Caco-2 (cell line): ENCODE measurements around the gene BATF3. TPM values are rescaled to one million over a fixed set of nuclear protein-coding genes. Genes with fewer than 3 reads are reported as not detected.

Source experiments
- BruUV-seq: library from RNA; stranded (reverse); fragments of 400-500 nt; replicated peaks from 2 replicates; lab custom pipeline; 2021; lab: Mats Ljungman, UMichigan
- CTCF ChIA-PET: fragments of 300-600 bp; sonication (Branson Sonifier 250); formaldehyde crosslinking; loops from one replicate; lab custom pipeline; 2022; ENCODE audit warnings: antibody characterized with exemption; lab: Charles Lee
- POLR2A ChIA-PET: fragments of 300-600 bp; sonication (Branson Sonifier 250); formaldehyde crosslinking; loops from one replicate; lab custom pipeline; 2022; ENCODE audit warnings: antibody characterized with exemption; lab: Charles Lee
- DNase-seq, 2 experiments: peaks; one replicate each; pipeline versions ENCODE4 v3.0.0 to v3.0.0-alpha.2; 2020 to 2022
- H3K27me3 ChIP-seq: replicated peaks from 2 replicates; pipeline ENCODE4 v1.6.0; 2011; ENCODE audit warnings: low read length; ENCODE audit not compliant: control insufficient read depth, insufficient read depth
- H3K36me3 ChIP-seq: 2 replicates; pipeline ENCODE4 v1.5.1; 2011; ENCODE audit warnings: low read length; ENCODE audit not compliant: control insufficient read depth, insufficient read depth
- H3K4me1 ChIP-seq: fragments of 250-450 bp; sonication (Bioruptor Pico); 2 replicates; pipeline ENCODE4 v1.5.1; 2020; ENCODE audit warnings: mild to moderate bottlenecking
- H3K4me3 ChIP-seq: 2 replicates; pipeline ENCODE4 v1.5.1; 2011; ENCODE audit warnings: low read depth, mild to moderate bottlenecking, control low read depth, low read length
- H3K9me3 ChIP-seq: fragments of 250-450 bp; sonication (Bioruptor Pico); 2 replicates; pipeline ENCODE4 v1.5.1; 2020; ENCODE audit warnings: mild to moderate bottlenecking, moderate library complexity
- H3K27ac Mint-ChIP-seq: one replicate; pipeline ENCODE4 v1.8.0; 2022; ENCODE audit warnings: mixed read lengths; ENCODE audit not compliant: unreplicated experiment
- H3K27me3 Mint-ChIP-seq: one replicate; pipeline ENCODE4 v1.8.0; 2022; ENCODE audit warnings: mixed read lengths; ENCODE audit not compliant: insufficient read depth, unreplicated experiment
- H3K36me3 Mint-ChIP-seq: one replicate; pipeline ENCODE4 v1.8.0; 2022; ENCODE audit warnings: mild to moderate bottlenecking, mixed read lengths; ENCODE audit not compliant: insufficient read depth, unreplicated experiment
- H3K4me1 Mint-ChIP-seq: one replicate; pipeline ENCODE4 v1.8.0; 2022; ENCODE audit warnings: low read depth, mixed read lengths; ENCODE audit not compliant: unreplicated experiment
- H3K4me3 Mint-ChIP-seq: one replicate; pipeline ENCODE4 v1.8.0; 2022; ENCODE audit warnings: mild to moderate bottlenecking, moderate library complexity, mixed read lengths; ENCODE audit not compliant: unreplicated experiment
- H3K9me3 Mint-ChIP-seq: one replicate; pipeline ENCODE4 v1.8.0; 2022; ENCODE audit warnings: mixed read lengths; ENCODE audit not compliant: unreplicated experiment
- intact Hi-C: fragments of 100-400 bp; cut with micrococcal nuclease; formaldehyde crosslinking; loops from one replicate; pipeline ENCODE4 v1.10.0; 2022; ENCODE audit not compliant: unreplicated experiment
- total RNA-seq: library from RNA; stranded (reverse); gene quantifications from 2 replicates; pipeline ENCODE4 v1.2.3, GENCODE V29; 2022
- TF ChIP-seq, protein P1 (sequence below), 2 experiments: fragments of 200-600 bp in 1 of 2; IDR thresholded peaks; 1 replicate in 1 of 2; 2 replicates in 1 of 2; pipeline versions ENCODE4 v1.5.1 to v1.8.0; 2011 to 2022; ENCODE audit warnings: antibody characterized with exemption in 1 of 2, control low read depth in 1 of 2, inconsistent platforms in 1 of 2, low read depth in 1 of 2, low read length in 1 of 2, mild to moderate bottlenecking in 1 of 2, moderate library complexity in 1 of 2; ENCODE audit not compliant: insufficient read depth in 1 of 2, severe bottlenecking in 1 of 2, unreplicated experiment in 1 of 2

BATF3 gene
- total RNA-seq, 1 experiment from 2014 or later, result 0.23 TPM

DNA sequence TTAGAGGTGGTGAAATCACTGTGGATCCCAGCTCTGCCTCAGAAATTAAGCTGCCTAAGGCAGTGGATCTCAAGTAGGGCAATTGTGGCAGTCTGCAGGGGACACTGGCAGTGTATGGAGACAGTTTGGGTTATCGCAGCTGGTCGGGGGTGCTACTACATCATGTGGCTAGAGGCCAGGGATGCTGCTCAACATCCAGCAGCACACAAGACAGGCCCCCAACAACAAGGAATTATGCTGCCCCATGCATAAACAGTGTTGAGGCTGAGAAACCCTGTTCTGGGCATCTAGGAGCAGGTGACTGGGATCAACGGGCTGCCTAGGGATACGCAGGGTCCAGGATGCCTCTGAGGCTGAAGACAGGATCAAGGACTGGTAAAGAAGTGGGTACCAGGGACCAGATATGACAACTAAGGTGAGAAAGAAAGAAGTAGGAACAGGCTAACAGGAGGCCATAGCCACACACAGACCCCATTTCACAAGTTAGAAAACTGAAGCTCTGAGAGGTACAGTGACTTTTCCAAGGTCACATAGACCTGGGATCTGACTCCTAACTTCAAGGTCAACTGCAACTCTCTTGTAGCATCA lies 8.7 kb downstream of the BATF3 start:
- H3K4me1 ChIP-seq, result no peaks in the 10 kb centered on the region

GRCh38 chr1:212689758-212690529 lies 9.7 kb downstream of the BATF3 start:
- POLR2A ChIA-PET, result no interaction called here
- no peak overlapping the region for H3K4me3 Mint-ChIP-seq
- peaks cover 10% of the 10 kb centered on the region for H3K27me3 Mint-ChIP-seq
- Histone ChIP-seq H3K4me3 (no peak overlapping the region), H3K9me3 (no peaks in the 10 kb centered on the region), H3K36me3 (no peaks in the 10 kb centered on the region), H3K4me1 (no peaks in the 10 kb centered on the region), H3K27me3 (peaks cover 3% of the 10 kb centered on the region)
- H3K27ac Mint-ChIP-seq, result no peak overlapping the region
- no peak for DNase-seq
- CTCF ChIA-PET, result interaction anchor here (0.9 to 1.3 kb wide), 2 partner anchors 9 to 12 kb away, joined by 3 read pairs; no protein-coding TSS in a partner anchor
- TF ChIP-seq, protein P1, sequence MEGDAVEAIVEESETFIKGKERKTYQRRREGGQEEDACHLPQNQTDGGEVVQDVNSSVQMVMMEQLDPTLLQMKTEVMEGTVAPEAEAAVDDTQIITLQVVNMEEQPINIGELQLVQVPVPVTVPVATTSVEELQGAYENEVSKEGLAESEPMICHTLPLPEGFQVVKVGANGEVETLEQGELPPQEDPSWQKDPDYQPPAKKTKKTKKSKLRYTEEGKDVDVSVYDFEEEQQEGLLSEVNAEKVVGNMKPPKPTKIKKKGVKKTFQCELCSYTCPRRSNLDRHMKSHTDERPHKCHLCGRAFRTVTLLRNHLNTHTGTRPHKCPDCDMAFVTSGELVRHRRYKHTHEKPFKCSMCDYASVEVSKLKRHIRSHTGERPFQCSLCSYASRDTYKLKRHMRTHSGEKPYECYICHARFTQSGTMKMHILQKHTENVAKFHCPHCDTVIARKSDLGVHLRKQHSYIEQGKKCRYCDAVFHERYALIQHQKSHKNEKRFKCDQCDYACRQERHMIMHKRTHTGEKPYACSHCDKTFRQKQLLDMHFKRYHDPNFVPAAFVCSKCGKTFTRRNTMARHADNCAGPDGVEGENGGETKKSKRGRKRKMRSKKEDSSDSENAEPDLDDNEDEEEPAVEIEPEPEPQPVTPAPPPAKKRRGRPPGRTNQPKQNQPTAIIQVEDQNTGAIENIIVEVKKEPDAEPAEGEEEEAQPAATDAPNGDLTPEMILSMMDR (IDR thresholded peaks at IDR 0.05; ENCODE audit: insufficient read depth in 1 of 2, low read depth in 1 of 2, low read length in 1 of 2, severe bottlenecking in 1 of 2, unreplicated experiment in 1 of 2), result no peak
- no peaks in the 10 kb centered on the region for H3K36me3 Mint-ChIP-seq
- H3K4me1 Mint-ChIP-seq, result no peaks in the 10 kb centered on the region
- no TSS peak for BruUV-seq
- no peaks in the 10 kb centered on the region for H3K9me3 Mint-ChIP-seq
- intact Hi-C loops, result no loop called here

More for the DNA sequence above, 8.7 kb downstream of the BATF3 start:
- H3K4me3 Mint-ChIP-seq, result no peak overlapping the region
- CTCF ChIA-PET, result interaction anchor here (0.9 to 1.3 kb wide), 2 partner anchors 8 to 11 kb away, joined by 3 read pairs; no protein-coding TSS in a partner anchor
- H3K36me3 ChIP-seq, result no peaks in the 10 kb centered on the region
- H3K9me3 Mint-ChIP-seq, result no peaks in the 10 kb centered on the region
- peaks cover 3% of the 10 kb centered on the region for H3K27me3 ChIP-seq
- no TSS peak for BruUV-seq
- TF ChIP-seq, protein P1 (IDR thresholded peaks at IDR 0.05; ENCODE audit: insufficient read depth in 1 of 2, low read depth in 1 of 2, low read length in 1 of 2, severe bottlenecking in 1 of 2, unreplicated experiment in 1 of 2), result no peak
- H3K36me3 Mint-ChIP-seq, result no peaks in the 10 kb centered on the region
- peaks cover 16% of the 10 kb centered on the region for H3K27me3 Mint-ChIP-seq
- no peak for DNase-seq
- POLR2A ChIA-PET, result no interaction called here
- no peak overlapping the region for H3K27ac Mint-ChIP-seq
- intact Hi-C loops, result no loop called here
- H3K4me1 Mint-ChIP-seq, result no peaks in the 10 kb centered on the region
- H3K4me3 ChIP-seq, result no peak overlapping the region
- H3K9me3 ChIP-seq, result no peaks in the 10 kb centered on the region

- DNase-seq, result no peak
- no peaks in the 10 kb centered on the region for H3K9me3 Mint-ChIP-seq
- H3K36me3 Mint-ChIP-seq, result no peaks in the 10 kb centered on the region
- ChIA-PET POLR2A (interaction anchor here (0.5 kb wide), 1 partner anchor 131 kb away, joined by 4 read pairs; no protein-coding TSS in a partner anchor), CTCF (interaction anchor here (1.6 kb wide), 1 partner anchor 60 kb away, joined by 4 read pairs; no protein-coding TSS in a partner anchor)
- H3K9me3 ChIP-seq, result no peaks in the 10 kb centered on the region
- no peaks in the 10 kb centered on the region for H3K4me1 Mint-ChIP-seq
- H3K27ac Mint-ChIP-seq, result no peak overlapping the region
- H3K36me3 ChIP-seq, result no peaks in the 10 kb centered on the region
- no peaks in the 10 kb centered on the region for H3K4me1 ChIP-seq
- H3K27me3 Mint-ChIP-seq, result peaks cover 10% of the 10 kb centered on the region
- no peak overlapping the region for H3K4me3 Mint-ChIP-seq
- no TSS peak for BruUV-seq
- intact Hi-C loops, result no loop called here
- no peak overlapping the region for H3K4me3 ChIP-seq
- TF ChIP-seq, protein P1 (IDR thresholded peaks at IDR 0.05; ENCODE audit: insufficient read depth in 1 of 2, low read depth in 1 of 2, low read length in 1 of 2, severe bottlenecking in 1 of 2, unreplicated experiment in 1 of 2), result no peak
- peaks cover 3% of the 10 kb centered on the region for H3K27me3 ChIP-seq
Observed at GRCh38 chr1:212689196-212689725, 10.4 kb downstream of the BATF3 start.
